ENCODE data around the gene TDRKH.

Gene TDRKH

DNA sequence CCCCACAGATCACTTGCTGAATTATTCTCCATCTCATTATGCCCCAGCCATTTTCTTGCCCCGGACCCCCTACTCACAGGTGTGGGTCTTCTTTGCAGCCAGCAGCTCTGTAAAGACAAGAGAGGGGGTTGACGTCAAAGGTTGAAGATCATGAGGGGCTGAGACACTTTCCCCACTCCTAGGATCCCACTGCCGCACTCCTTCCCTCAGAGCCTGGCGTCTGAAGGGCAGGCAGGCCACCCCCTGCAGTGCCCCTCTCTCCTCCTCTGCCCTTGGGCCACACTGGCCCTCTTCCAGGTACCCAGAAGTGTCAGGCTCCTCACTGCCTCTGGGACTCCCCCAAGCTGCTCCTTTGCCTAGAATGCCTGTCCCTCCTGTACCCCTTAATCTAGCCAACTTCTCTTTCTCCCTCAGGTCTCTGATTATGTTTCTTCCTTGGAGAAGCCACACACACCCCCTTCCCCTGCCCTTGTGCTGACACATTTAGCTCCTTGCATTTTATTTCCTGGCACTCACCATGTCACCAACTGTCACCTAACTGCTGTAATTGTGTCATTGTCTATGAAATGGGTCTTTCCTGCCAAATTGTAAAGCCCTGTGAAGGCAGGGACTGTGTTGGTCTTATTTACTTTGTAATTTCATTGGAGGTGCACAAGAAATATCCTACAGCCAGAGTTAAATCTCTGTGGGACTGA is 39.2 kb upstream of the TDRKH start:
- H3K4me3 ChIP-seq (ENCODE audit: low read length), result no peak overlapping the region
- no peak for TF ChIP-seq ZNF274 (IDR thresholded peaks at IDR 0.05; ENCODE audit: low read depth, low read length)

- TF ChIP-seq ZNF274 (IDR thresholded peaks at IDR 0.05; ENCODE audit: low read depth, low read length), result no peak
- no peak overlapping the region for H3K4me3 ChIP-seq (ENCODE audit: low read length)
These were observed 38.6 kb upstream of the TDRKH start for GRCh38 chr1:151828921-151829320.

GRCh38 chr1:151827853-151828252 is 37.6 kb upstream of the TDRKH start:
- H3K4me3 ChIP-seq (ENCODE audit: low read length), result no peak overlapping the region

GRCh38 chr1:151825751-151826660 is 35.7 kb upstream of the TDRKH start:
- no peak for TF ChIP-seq ZNF274 (IDR thresholded peaks at IDR 0.05; ENCODE audit: low read depth, low read length)
- H3K4me3 ChIP-seq (ENCODE audit: low read length), result no peak overlapping the region

More at GRCh38 chr1:151827853-151828252, 37.6 kb upstream of the TDRKH start:
- no peak for TF ChIP-seq ZNF274 (IDR thresholded peaks at IDR 0.05; ENCODE audit: low read depth, low read length)

- TF ChIP-seq ZNF274 (IDR thresholded peaks at IDR 0.05; ENCODE audit: low read depth, low read length), result no peak
- no peak overlapping the region for H3K4me3 ChIP-seq (ENCODE audit: low read length)
These were observed 34.9 kb upstream of the TDRKH start for GRCh38 chr1:151825204-151825603.

DNA sequence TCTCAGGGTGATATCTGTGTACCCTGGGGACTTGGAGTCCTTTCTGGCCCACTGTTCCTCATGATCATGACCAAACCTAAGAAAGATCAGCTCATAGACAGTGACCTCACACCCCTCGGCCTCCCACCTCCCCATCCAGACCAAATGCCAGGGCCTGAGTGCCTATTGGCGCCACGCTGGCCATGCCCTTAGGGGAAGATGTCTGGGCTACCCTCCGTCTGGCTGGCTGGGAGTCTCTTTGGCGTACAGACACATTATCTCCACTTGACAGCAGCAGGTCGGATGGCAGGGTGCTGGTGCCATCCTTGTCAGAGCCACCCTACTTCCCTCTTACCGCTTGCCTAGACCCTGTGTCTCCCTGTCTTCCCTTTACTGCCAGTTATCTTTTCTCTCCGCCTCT is 32.9 kb upstream of the TDRKH start:
- H3K4me3 ChIP-seq (ENCODE audit: low read length), result no peak overlapping the region
- no peak for TF ChIP-seq ZNF274 (IDR thresholded peaks at IDR 0.05; ENCODE audit: low read depth, low read length)

DNA sequence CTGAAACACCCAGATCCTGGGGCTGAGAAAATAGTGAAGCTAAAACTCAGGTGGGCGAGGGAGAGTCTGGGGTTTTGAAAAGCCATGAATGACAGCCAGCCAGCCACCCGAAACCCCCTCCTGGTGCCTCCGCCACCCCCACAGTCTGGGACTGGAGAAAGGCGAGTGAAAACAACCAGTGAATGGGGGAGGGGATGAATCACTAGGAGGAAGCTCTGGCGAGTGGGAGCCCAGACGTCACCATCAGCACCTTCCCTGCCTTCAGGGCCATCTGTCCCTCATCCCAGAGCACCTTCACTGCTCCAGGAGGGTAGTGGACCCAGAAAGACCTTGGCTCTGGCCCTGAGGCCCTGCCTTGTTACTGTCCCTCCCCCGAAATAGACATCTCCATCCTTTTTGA is 32.1 kb upstream of the TDRKH start:
- TF ChIP-seq ZNF274 (IDR thresholded peaks at IDR 0.05; ENCODE audit: low read depth, low read length), result no peak
- no peak overlapping the region for H3K4me3 ChIP-seq (ENCODE audit: low read length)

DNA sequence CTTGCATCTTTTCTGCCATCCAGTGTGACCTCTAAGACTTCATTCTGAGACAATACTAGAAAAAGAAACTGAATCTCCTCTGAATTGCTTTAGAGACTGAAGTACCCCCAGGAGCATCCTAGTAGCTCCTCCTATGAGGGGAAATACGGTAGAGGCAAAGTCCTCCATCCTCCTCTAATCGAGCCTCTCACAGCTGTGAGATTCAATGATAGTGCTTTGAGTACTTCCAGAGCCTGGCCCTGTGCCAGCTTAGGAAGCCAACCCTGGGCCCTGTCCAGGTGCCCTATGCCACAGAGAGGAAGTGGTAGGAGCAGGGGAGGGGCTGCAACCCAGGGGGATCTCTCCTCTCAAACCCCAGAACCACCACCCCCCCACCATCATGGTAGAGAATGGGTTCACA is 30.6 kb upstream of the TDRKH start:
- TF ChIP-seq ZNF274 (IDR thresholded peaks at IDR 0.05; ENCODE audit: low read depth, low read length), result no peak
- no peak overlapping the region for H3K4me3 ChIP-seq (ENCODE audit: low read length)

DNA sequence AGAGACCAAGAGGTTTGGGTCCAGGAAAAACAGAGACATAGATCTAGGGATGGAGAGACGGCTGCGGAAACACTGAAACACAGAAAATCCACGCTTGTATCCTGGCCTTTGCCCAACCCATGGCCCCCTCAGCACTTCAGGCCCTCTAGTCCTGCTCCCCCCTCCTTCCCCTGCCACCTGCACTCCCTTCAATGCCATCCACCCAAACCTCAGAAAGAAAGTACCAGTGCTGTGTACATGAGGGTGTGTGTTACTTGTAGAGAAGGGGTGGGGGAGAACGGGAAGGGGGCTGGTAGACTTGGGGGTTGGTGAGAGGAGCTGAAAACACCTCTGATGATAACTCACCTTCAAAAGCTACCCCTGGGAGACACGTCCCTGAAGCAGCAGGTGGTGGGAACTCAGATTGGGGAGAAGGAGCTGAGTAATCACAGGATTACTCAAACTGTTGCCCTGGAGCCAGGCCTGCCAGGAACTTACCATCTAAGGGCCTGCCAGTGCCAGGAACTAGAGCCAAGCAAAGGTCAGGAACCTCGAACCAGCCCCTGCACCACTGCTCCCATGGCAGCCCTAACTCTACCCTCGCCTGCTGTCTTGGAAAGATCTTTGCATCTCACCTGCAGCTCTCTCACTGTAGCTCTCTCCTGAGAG is 29.8 kb upstream of the TDRKH start:
- H3K4me3 ChIP-seq (ENCODE audit: low read length), result no peak overlapping the region

GRCh38 chr1:151819227-151819835 is 29.0 kb upstream of the TDRKH start:
- no peak overlapping the region for H3K4me3 ChIP-seq (ENCODE audit: low read length)
- TF ChIP-seq ZNF274 (IDR thresholded peaks at IDR 0.05; ENCODE audit: low read depth, low read length), result no peak

More for the DNA sequence above, 29.8 kb upstream of the TDRKH start:
- no peak for TF ChIP-seq ZNF274 (IDR thresholded peaks at IDR 0.05; ENCODE audit: low read depth, low read length)

DNA sequence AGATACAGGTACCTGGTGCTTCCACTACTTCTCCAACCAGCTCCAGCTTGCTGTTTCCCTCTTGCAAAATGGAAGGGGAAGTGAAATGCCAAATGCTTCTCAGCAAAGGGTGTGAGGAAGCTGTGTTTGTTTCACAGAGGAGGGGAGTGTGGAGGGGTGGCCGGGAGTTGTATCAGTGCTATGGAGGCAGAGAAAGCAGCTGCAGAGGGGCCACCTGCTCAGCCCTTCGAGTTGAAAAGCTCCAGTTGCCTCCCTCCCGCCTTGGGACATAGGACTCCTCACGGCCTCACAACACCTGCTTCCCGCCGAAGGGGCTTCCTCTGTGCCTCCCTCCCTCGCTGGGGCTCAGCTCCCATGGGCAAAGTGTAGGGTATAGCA is 27.0 kb upstream of the TDRKH start:
- H3K4me3 ChIP-seq (ENCODE audit: low read length), result no peak overlapping the region

GRCh38 chr1:151816548-151817352 is 26.4 kb upstream of the TDRKH start:
- TF ChIP-seq ZNF274 (IDR thresholded peaks at IDR 0.05; ENCODE audit: low read depth, low read length), result no peak
- no peak overlapping the region for H3K4me3 ChIP-seq (ENCODE audit: low read length)

More for the DNA sequence above, 27.0 kb upstream of the TDRKH start:
- no peak for TF ChIP-seq ZNF274 (IDR thresholded peaks at IDR 0.05; ENCODE audit: low read depth, low read length)

DNA sequence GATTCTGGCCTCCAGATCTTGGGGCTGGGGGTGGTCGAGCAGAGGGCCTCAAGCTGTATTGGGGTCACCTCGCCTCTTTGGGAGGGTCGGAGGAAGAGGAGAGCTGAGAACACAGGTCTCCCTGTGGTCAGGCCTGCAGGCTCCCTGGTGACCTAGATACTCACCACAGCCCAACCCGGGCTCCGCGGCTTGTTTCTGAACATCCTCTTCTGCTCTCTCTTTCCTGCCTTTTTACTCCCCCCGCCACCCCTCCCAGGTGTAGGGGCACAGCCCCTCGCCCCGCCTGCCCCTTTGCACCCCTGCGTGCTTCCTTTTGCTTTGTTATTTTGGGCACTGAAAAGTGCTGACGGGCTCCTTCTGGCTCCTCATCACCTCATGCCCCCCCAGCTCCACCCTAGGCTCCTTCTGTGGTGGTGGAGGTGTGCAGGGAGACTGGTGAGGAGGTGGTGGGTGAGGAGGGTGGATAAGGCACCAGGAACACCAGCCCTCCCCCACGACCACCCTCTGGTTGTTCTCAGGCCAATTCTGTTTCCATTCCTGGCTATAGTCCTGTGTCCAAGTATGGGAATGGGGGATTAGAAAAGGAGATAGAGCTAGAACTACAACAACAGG is 25.5 kb upstream of the TDRKH start:
- no peak for TF ChIP-seq ZNF274 (IDR thresholded peaks at IDR 0.05; ENCODE audit: low read depth, low read length)
- H3K4me3 ChIP-seq (ENCODE audit: low read length), result no peak overlapping the region

Data from GM08714 (cell line).